ENCODE results near the gene TXNRD1.
"Not testable (repeated sequence)": the region's sequence is repeated elsewhere in the genome, so short reads cannot be mapped to it uniquely, and the experiment has no call there.

- not testable (repeated sequence) for TF ChIP-seq CTCF (IDR thresholded peaks at IDR 0.05; ENCODE audit: low read depth, low read length, poor library complexity, severe bottlenecking); EZH2phosphoT487 (IDR thresholded peaks at IDR 0.05; ENCODE audit: borderline replicate concordance, low read length)
Observed at GRCh38 chr12:104265436-104265835, 49.9 kb downstream of the TXNRD1 start.

Data from DOHH2 (cell line).